A549 (cell line): ENCODE measurements around the gene PHACTR2. TPM values are rescaled to one million over a fixed set of nuclear protein-coding genes. Genes with fewer than 3 reads are reported as not detected.
"Not testable (repeated sequence)": the region's sequence is repeated elsewhere in the genome, so short reads cannot be mapped to it uniquely, and the experiment has no call there.

Source experiments
- ATAC-seq, 2 experiments: fragments of 200-7000 bp in 1 of 2; fragments of >200 bp in 1 of 2; cut with Nextera tagmentation in 1 of 2; cut with Tn5 transposase in 1 of 2; 3 replicates each; pipeline versions ENCODE4 v1.8.0 to v1.9.1; 2018 to 2020; ENCODE audit warnings: mild to moderate bottlenecking in 1 of 2, moderate library complexity in 1 of 2
- CTCF ChIA-PET: fragments of 300-600 bp; sonication (Branson Sonifier 250); formaldehyde crosslinking; extraction: SDS; loops from one replicate; lab custom pipeline; 2021; ENCODE audit warnings: antibody characterized with exemption, inconsistent platforms; lab: Yijun Ruan, JAX
- POLR2A ChIA-PET: fragments of 350-600 bp; formaldehyde crosslinking; extraction: SDS; loops from one replicate; lab custom pipeline; 2021; ENCODE audit warnings: antibody characterized with exemption, inconsistent platforms; lab: Yijun Ruan, JAX
- DNase-seq, 2 experiments: peaks; one replicate each; pipeline versions ENCODE4 v3.0.0 to v3.0.0-alpha.2; 2011 to 2016; ENCODE audit warnings: low read depth in 1 of 2, low spot score in 1 of 2
- FAIRE-seq: peaks from 2 replicates; lab custom pipeline; 2011; peaks lifted over from hg19 to GRCh38; lab: Jason Lieb, UNC
- H3K27ac ChIP-seq, 2 experiments: fragments of >200 bp; sonication (Bioruptor Twin); formaldehyde crosslinking; 3 replicates each; pipeline ENCODE4 v1.5.1; 2016 to 2017
- H3K4me1 ChIP-seq: fragments of >200 bp; sonication (Bioruptor Twin); formaldehyde crosslinking; 3 replicates; pipeline ENCODE4 v1.6.1; 2016
- H3K4me2 ChIP-seq: fragments of >200 bp; sonication (Bioruptor Twin); formaldehyde crosslinking; 3 replicates; pipeline ENCODE4 v1.6.1; 2016
- H3K4me3 ChIP-seq: fragments of >200 bp; sonication (Bioruptor Twin); formaldehyde crosslinking; 3 replicates; pipeline ENCODE4 v1.5.1; 2016
- H3K9me3 ChIP-seq: fragments of >200 bp; sonication (Bioruptor Twin); formaldehyde crosslinking; 3 replicates; pipeline ENCODE4 v1.6.1; 2016
- BHLHE40 ChIP-seq: IDR thresholded peaks from 2 replicates; pipeline ENCODE4 v1.6.1; 2012; ENCODE audit warnings: low read depth, low read length, inconsistent platforms
- CHD2 ChIP-seq: fragments of 150-350 bp; IDR thresholded peaks from 2 replicates; pipeline ENCODE4 v1.6.1; 2014; ENCODE audit warnings: low read length; ENCODE audit not compliant: partially characterized antibody
- EHF ChIP-seq: fragments of 250-450 bp; sonication (Bioruptor Pico); IDR thresholded peaks from 2 replicates; pipeline ENCODE4 v1.5.0; 2020; ENCODE audit warnings: mild to moderate bottlenecking
- EHMT2 ChIP-seq: fragments of 200-600 bp; sonication (generic); IDR thresholded peaks from 2 replicates; pipeline ENCODE4 v1.6.1; 2016; ENCODE audit warnings: antibody characterized with exemption, low read depth, mild to moderate bottlenecking, moderate library complexity
- FOSB ChIP-seq: fragments of 250-450 bp; sonication (Bioruptor Pico); IDR thresholded peaks from 2 replicates; pipeline ENCODE4 v1.5.0; 2020; ENCODE audit warnings: mild to moderate bottlenecking, moderate library complexity
- FOSL2 ChIP-seq, 2 experiments: fragments of 450-650 bp in 1 of 2; fragments of >200 bp in 1 of 2; sonication (Bioruptor Twin) in 1 of 2; formaldehyde crosslinking; IDR thresholded peaks; 2 replicates each; pipeline versions ENCODE4 v1.5.0 to v1.6.1; 2016 to 2020; ENCODE audit warnings: mild to moderate bottlenecking in 1 of 2, moderate library complexity in 1 of 2
- HDAC2 ChIP-seq: fragments of 200-600 bp; sonication (generic); IDR thresholded peaks from 2 replicates; pipeline ENCODE4 v1.6.1; 2016
- HEYL ChIP-seq: fragments of 250-450 bp; sonication (Bioruptor Pico); IDR thresholded peaks from 2 replicates; pipeline ENCODE4 v1.8.0; 2021; ENCODE audit warnings: mild to moderate bottlenecking, moderate library complexity
- HOXA7 ChIP-seq: fragments of 250-450 bp; sonication (Bioruptor Pico); IDR thresholded peaks from 2 replicates; pipeline ENCODE4 v1.5.0; 2020; ENCODE audit warnings: mild to moderate bottlenecking, moderate library complexity
- JUNB ChIP-seq: fragments of >200 bp; sonication (Bioruptor Twin); formaldehyde crosslinking; IDR thresholded peaks from 2 replicates; pipeline ENCODE4 v1.6.1; 2016
- KDM5A ChIP-seq: fragments of 200-600 bp; sonication (generic); IDR thresholded peaks from 2 replicates; pipeline ENCODE4 v1.6.1; 2016; ENCODE audit warnings: antibody characterized with exemption, mild to moderate bottlenecking
- MAFK ChIP-seq: fragments of 450-650 bp; IDR thresholded peaks from 2 replicates; pipeline ENCODE4 v1.6.1; 2014; ENCODE audit not compliant: partially characterized antibody
- NPAS2 ChIP-seq: fragments of 250-450 bp; sonication (Bioruptor Pico); IDR thresholded peaks from 2 replicates; pipeline ENCODE4 v1.8.0; 2022; ENCODE audit warnings: mild to moderate bottlenecking, moderate library complexity, borderline replicate concordance
- NR3C1 ChIP-seq: fragments of >200 bp; sonication (Bioruptor Twin); formaldehyde crosslinking; IDR thresholded peaks from 3 replicates; pipeline ENCODE4 v1.6.1; 2017
- PHF8 ChIP-seq: fragments of 200-600 bp; sonication (generic); IDR thresholded peaks from 2 replicates; pipeline ENCODE4 v1.6.1; 2016; ENCODE audit warnings: low read depth, mild to moderate bottlenecking, antibody characterized with exemption, moderate library complexity, borderline replicate concordance
- POLR2AphosphoS2 ChIP-seq: conservative IDR thresholded peaks from 2 replicates; pipeline ENCODE4 v1.6.1; 2012; ENCODE audit warnings: low read length, improper control_type of control experiment, inconsistent platforms
- RAD21 ChIP-seq, 2 experiments: fragments of >200 bp in 1 of 2; sonication (Bioruptor Twin) in 1 of 2; formaldehyde crosslinking in 1 of 2; IDR thresholded peaks in 1 of 2; conservative IDR thresholded peaks in 1 of 2; 2 replicates in 1 of 2; 3 replicates in 1 of 2; pipeline ENCODE4 v1.6.1; 2012 to 2018; ENCODE audit warnings: inconsistent platforms in 1 of 2
- RCOR1 ChIP-seq: fragments of 150-350 bp; IDR thresholded peaks from 2 replicates; pipeline ENCODE4 v1.6.1; 2014; ENCODE audit warnings: antibody characterized with exemption, low read length, low read depth
- RNF2 ChIP-seq: fragments of 200-600 bp; sonication (generic); IDR thresholded peaks from 2 replicates; pipeline ENCODE4 v1.6.1; 2016; ENCODE audit warnings: low read depth, mild to moderate bottlenecking, antibody characterized with exemption, moderate library complexity, borderline replicate concordance
- SMC3 ChIP-seq: fragments of >200 bp; sonication (Bioruptor Twin); formaldehyde crosslinking; IDR thresholded peaks from 3 replicates; pipeline ENCODE4 v1.6.1; 2018; ENCODE audit warnings: inconsistent platforms
- TFCP2L1 ChIP-seq: fragments of 250-450 bp; sonication (Bioruptor Pico); IDR thresholded peaks from 2 replicates; pipeline ENCODE4 v1.5.0; 2021; ENCODE audit warnings: mild to moderate bottlenecking
- ZC3H11A ChIP-seq: fragments of 450-650 bp; IDR thresholded peaks from 2 replicates; pipeline ENCODE4 v1.6.1; 2014; ENCODE audit warnings: antibody characterized with exemption, mild to moderate bottlenecking
- ZFP36 ChIP-seq: fragments of 450-650 bp; IDR thresholded peaks from 2 replicates; pipeline ENCODE4 v1.6.1; 2014; ENCODE audit warnings: borderline replicate concordance; ENCODE audit not compliant: partially characterized antibody
- ZNF302 ChIP-seq: fragments of 250-450 bp; sonication (Bioruptor Pico); IDR thresholded peaks from 2 replicates; pipeline ENCODE4 v1.9.0; 2021; ENCODE audit warnings: inconsistent platforms, mild to moderate bottlenecking, moderate library complexity
- WGBS: methylation state at CpG from one replicate; pipeline ENCODE4 v1.1.6; 2017; ENCODE audit errors: missing lambda C conversion rate; 5-methylcytosine and 5-hydroxymethylcytosine counted together
- polyA plus RNA-seq, 4 experiments: library from polyadenylated mRNA; depleted of rRNA in 3 of 4; stranded (reverse); fragments of >200 nt; fragmentation: RNase III in 1 of 4; extraction: RNeasy Plus Mini Kit Qiagen cat#74134 plus additional on column Dnase treatment in 1 of 4; gene quantifications; 2 replicates in 3 of 4; 3 replicates in 1 of 4; pipeline ENCODE4 v1.2.3, GENCODE V29; 2011 to 2017
- TF ChIP-seq, protein P1 (sequence below): fragments of >200 bp; sonication (Bioruptor Twin); formaldehyde crosslinking; IDR thresholded peaks from 3 replicates; pipeline ENCODE4 v1.6.1; 2016
- TF ChIP-seq, protein P2 (sequence below): IDR thresholded peaks from 2 replicates; pipeline ENCODE4 v1.6.1; 2012
- TF ChIP-seq, protein P3 (sequence below): IDR thresholded peaks from 2 replicates; pipeline ENCODE4 v1.6.1; 2012

PHACTR2 gene
- polyA plus RNA-seq, 2 of the 4 experiments (the other 2 are of a cell fraction) = 2.5 to 10.4 TPM

DNA sequence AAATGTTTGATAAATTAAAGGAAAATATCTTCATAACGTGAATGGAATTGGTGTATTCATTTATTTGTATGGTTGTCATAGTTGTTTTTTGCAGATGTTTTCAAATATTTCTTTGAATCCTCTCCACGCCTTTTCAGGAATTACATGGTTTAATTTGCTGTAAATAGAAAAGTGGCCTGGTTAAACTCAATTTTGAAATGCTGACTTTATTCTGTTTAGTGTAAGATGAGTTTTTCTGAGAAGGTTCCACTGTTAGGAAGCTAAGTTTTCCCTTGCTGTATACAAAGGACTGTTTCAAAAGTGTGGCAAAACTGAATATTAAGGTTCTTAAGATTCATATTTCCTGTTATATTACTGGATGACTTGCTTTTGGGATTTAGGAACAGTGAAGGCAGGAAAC, 186.0 kb downstream of the PHACTR2 start:
- TF ChIP-seq, protein P1, sequence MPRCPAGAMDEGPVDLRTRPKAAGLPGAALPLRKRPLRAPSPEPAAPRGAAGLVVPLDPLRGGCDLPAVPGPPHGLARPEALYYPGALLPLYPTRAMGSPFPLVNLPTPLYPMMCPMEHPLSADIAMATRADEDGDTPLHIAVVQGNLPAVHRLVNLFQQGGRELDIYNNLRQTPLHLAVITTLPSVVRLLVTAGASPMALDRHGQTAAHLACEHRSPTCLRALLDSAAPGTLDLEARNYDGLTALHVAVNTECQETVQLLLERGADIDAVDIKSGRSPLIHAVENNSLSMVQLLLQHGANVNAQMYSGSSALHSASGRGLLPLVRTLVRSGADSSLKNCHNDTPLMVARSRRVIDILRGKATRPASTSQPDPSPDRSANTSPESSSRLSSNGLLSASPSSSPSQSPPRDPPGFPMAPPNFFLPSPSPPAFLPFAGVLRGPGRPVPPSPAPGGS = no peak
- TF ChIP-seq, protein P2, sequence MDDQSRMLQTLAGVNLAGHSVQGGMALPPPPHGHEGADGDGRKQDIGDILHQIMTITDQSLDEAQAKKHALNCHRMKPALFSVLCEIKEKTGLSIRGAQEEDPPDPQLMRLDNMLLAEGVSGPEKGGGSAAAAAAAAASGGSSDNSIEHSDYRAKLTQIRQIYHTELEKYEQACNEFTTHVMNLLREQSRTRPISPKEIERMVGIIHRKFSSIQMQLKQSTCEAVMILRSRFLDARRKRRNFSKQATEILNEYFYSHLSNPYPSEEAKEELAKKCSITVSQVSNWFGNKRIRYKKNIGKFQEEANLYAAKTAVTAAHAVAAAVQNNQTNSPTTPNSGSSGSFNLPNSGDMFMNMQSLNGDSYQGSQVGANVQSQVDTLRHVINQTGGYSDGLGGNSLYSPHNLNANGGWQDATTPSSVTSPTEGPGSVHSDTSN = no peak
- TF ChIP-seq POLR2AphosphoS2 (no peak), HDAC2 (no peak), FOSL2 (IDR thresholded peaks at IDR 0.05) (no peak), FOSL2 (CRISPR knock-in tag; IDR thresholded peaks at IDR 0.05) (no peak), NPAS2 (CRISPR knock-in tag) (no peak), EHF (CRISPR knock-in tag) (no peak), NR3C1 (no peak), RNF2 (no peak), KDM5A (no peak), ZNF302 (CRISPR knock-in tag) (no peak), TFCP2L1 (CRISPR knock-in tag) (no peak), ZFP36 (no peak), HEYL (CRISPR knock-in tag) (no peak), CHD2 (no peak), FOSB (CRISPR knock-in tag) (no peak)
- TF ChIP-seq, protein P3, sequence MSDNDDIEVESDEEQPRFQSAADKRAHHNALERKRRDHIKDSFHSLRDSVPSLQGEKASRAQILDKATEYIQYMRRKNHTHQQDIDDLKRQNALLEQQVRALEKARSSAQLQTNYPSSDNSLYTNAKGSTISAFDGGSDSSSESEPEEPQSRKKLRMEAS = no peak
- DNase-seq (no peak), FAIRE-seq (no peak), ATAC-seq (no peak)
- no peaks in the 10 kb centered on the region for H3K4me1 ChIP-seq
- H3K9me3 ChIP-seq = 0 out of 3 replicates have a peak, but pooled peaks cover 2% of the 10 kb centered on the region
- CTCF ChIA-PET = no interaction called here
- H3K27ac ChIP-seq = no peak overlapping the region
- WGBS = 95% methylated on average over 2 of the region's 2 CpGs
- no peak overlapping the region for H3K4me2 ChIP-seq
- POLR2A ChIA-PET = no interaction called here
- H3K4me3 ChIP-seq = no peak overlapping the region

DNA sequence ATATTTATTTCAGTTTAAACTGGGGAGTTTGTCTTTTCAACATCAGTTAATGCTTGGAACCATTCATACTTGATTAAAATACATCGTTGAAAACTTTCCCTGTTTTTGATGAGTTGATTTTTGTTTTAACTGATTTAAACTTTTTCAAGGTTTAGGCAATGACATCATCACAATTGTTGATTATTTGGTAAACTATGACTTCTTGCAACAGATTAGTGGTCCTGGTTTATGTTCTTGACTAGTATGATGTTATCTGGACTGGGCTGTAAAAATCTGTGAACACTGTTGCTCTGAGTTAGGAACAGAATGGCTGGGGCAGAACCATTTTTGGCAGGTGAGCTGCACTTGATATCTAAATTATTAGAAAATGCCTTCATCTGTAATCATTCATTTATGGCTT, 186.5 kb downstream of the PHACTR2 start, which contains the start of gene ZC2HC1B:
ZC2HC1B (plus strand) TSS at position 241 of the 400 bp plus-strand sequence; CDS start at position 307, 66 bp downstream.
- Histone ChIP-seq H3K27ac (no peak within 1 kb of the TSS), H3K4me3 (no peak within 1 kb of the TSS), H3K9me3 (0 out of 3 replicates have a peak, but pooled peaks cover 2% of the 10 kb centered on the region), H3K4me1 (no peaks in the 10 kb centered on the region), H3K4me2 (no peak within 1 kb of the TSS)
- DNase-seq (no peak), FAIRE-seq (no peak), ATAC-seq (no peak)
- TF ChIP-seq RAD21 (conservative IDR thresholded peaks at IDR 0.05 in 1 of 2, IDR thresholded peaks at IDR 0.05 in 1 of 2) (no peak), HOXA7 (CRISPR knock-in tag) (no peak)
- 95% methylated on average over 1 of the region's 1 CpG for WGBS
- ChIA-PET POLR2A (no interaction called here), CTCF (no interaction called here)

DNA sequence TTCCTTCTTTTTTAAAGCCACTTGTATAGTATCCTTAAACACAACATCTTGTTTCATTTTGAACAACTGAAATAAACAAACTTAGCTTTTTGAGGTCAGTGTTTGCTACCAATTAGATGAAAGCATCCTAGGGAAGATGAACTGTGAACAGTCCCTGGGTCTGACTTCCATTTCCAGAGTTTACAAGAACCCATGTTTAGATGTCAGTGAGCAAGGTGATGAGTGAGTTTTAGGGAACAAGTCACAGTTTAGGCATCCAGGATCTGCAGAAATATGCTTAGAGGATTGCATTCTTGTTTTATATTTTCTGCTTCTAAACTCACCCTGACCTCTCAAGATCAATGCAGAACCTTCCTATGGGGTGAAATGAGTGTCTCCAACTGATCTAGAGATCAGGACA, 189.5 kb downstream of the PHACTR2 start:
- ATAC-seq (no peak), DNase-seq (no peak), FAIRE-seq (no peak)
- ChIA-PET CTCF (no interaction called here), POLR2A (no interaction called here)
- Histone ChIP-seq H3K27ac (no peak overlapping the region), H3K4me2 (no peak overlapping the region), H3K4me3 (no peak overlapping the region), H3K9me3 (0 out of 3 replicates have a peak, but pooled peaks cover 2% of the 10 kb centered on the region), H3K4me1 (no peaks in the 10 kb centered on the region)
- no peak for TF ChIP-seq PHF8
- TF ChIP-seq EHMT2 = no peak
- TF ChIP-seq RNF2 = no peak
- TF ChIP-seq KDM5A = no peak
- TF ChIP-seq ZC3H11A = no peak
- no peak for TF ChIP-seq BHLHE40
- TF ChIP-seq RCOR1 = no peak
- TF ChIP-seq NR3C1 = no peak
- no peak for TF ChIP-seq JUNB
- TF ChIP-seq FOSB (CRISPR knock-in tag) = no peak
- TF ChIP-seq HEYL (CRISPR knock-in tag) = no peak
- no peak for TF ChIP-seq SMC3
- no peak for TF ChIP-seq RAD21 (conservative IDR thresholded peaks at IDR 0.05 in 1 of 2, IDR thresholded peaks at IDR 0.05 in 1 of 2)
- no peak for TF ChIP-seq MAFK

DNA sequence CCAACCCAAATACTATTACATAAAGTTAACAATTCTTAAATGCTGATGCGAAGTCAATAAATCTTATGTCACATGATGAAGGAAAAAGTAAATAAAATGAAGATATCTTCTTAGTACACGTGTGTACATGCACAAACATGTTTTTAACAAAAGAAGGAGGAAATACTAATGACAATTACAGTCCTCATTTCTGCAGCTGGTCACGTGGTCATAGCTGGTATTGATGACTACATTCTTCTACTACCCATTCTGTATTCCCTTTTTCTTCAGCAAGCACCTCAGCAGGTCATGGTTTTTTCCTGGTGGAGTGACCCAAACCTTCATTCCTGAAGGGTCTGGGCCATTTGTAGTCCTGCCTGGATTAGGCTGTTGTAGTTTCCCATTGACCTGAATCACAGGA, 191.0 kb downstream of the PHACTR2 start:
- H3K4me3 ChIP-seq, POLR2A ChIA-PET, H3K4me2 ChIP-seq, CTCF ChIA-PET, DNase-seq, H3K9me3 ChIP-seq, FAIRE-seq, H3K27ac ChIP-seq, H3K4me1 ChIP-seq, ATAC-seq: not testable (repeated sequence)
- WGBS = 39% methylated on average over 3 of the region's 3 CpGs

DNA sequence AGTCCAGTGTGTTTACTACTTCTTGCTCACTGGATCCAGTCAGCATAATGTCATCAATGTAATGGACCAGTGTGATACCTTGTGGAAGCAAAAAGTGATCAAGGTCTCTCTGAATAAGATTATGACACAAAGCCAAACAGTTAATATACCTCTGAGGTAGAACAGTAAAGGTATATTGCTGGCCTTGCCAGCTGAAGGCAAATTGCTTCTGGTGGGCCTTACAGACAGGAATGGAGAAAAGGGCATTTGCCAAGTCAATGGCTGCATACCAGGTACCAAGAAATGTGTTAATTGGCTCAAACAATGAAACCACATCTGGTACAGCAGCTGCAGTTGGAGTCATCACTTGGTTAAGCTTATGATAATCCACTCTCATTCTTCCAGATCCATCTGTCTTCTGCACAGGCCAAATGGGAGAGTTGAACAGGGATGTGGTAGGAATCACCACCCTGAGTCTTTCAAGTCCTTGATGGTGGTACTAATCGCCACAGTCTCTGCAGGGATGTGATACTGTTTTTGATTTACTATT, 193.5 kb downstream of the PHACTR2 start:
- H3K27ac ChIP-seq, ATAC-seq, H3K4me3 ChIP-seq, FAIRE-seq, H3K9me3 ChIP-seq, POLR2A ChIA-PET, DNase-seq, H3K4me2 ChIP-seq, H3K4me1 ChIP-seq, CTCF ChIA-PET: not testable (repeated sequence)
- 36% methylated on average over 1 of the region's 1 CpG for WGBS
